Hematopoietic multipotent progenitor cell treated with erythropoietin and hydrocortisone succinate and interleukin-3 and kit ligand, for 4 days (in vitro differentiated cells): ENCODE data around the gene RGS12.

Source experiments
- DNase-seq: peaks from one replicate; pipeline ENCODE4 v3.0.0-alpha.2; 2015

RGS12 gene

GRCh38 chr4:3334316-3334715, 41.5 kb downstream of the RGS12 start:
- DNase-seq: no peak

DNA sequence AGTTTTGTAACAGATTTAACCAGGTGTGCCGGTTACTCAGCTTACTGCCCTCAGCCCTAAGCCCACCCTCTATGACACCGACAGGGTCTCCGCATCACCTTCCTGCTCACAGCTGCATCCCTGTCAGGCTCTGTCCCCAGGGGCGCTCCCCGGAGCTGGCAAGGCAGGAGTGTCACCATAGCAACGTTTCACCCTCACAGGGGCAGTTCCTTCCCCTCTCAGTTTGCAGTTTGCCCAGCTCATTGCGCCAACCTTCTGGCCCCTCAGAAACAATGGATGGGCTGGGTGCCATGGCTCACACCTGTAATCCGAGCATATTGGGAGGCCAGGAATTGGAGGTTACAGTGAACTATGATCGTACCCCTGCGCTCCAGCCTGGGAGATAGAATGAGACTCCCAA, 42.6 kb downstream of the RGS12 start:
- no peak for DNase-seq

GRCh38 chr4:3335982-3336381, 43.2 kb downstream of the RGS12 start:
- DNase-seq: no peak

GRCh38 chr4:3336382-3337356, 43.8 kb downstream of the RGS12 start:
- DNase-seq: no peak

GRCh38 chr4:3337357-3337732, 44.5 kb downstream of the RGS12 start:
- no peak for DNase-seq

- DNase-seq: no peak
Observed at GRCh38 chr4:3337811-3338210, 45.0 kb downstream of the RGS12 start.

- DNase-seq: no peak
Observed at GRCh38 chr4:3338321-3338838, 45.6 kb downstream of the RGS12 start.

DNA sequence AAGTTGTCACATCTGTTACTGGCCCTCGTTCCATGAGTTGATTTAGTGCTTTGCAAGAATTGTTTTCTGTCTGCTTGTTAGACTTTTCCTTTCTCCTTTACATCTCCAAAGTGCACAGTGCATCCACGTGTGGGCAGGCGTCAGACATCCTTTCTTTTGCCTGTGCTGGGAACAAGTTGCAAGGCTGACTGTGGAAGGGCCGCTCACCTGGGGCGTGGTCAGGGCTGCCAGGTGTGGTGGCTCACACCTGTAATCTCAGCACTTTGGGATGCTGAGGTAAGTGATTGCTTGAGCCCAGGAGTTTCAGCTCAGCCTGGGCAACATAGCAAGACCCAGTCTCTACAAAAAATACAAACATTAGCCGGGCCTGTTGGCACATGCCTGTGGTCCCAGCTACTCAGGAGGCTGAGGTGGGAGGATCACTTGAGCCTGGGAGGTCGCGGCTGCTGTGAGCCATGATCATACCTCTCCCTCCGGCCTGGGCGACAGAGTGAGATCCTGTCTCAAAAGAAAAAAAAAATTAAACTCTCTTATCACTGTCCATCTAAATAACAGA, 46.2 kb downstream of the RGS12 start:
- no peak for DNase-seq

DNA sequence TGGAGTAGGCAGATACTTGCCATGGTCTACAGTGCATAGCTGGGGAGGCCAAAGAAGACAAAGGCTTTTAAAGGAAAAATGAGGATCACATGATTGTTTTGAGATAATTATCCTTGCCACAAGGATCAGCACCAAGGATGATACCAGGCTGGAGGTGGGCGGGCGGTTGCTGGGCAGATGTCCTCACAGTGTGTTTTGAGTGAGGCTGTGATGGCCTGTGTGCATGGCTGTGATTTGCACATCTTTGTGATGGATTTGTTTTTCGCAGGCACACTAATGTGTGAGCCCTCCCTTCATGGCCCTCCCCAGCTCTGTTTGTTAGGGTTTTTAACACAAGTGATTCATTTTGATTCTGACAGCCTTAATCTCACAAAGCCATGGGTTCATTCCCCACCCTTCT, 46.8 kb downstream of the RGS12 start:
- no peak for DNase-seq

DNA sequence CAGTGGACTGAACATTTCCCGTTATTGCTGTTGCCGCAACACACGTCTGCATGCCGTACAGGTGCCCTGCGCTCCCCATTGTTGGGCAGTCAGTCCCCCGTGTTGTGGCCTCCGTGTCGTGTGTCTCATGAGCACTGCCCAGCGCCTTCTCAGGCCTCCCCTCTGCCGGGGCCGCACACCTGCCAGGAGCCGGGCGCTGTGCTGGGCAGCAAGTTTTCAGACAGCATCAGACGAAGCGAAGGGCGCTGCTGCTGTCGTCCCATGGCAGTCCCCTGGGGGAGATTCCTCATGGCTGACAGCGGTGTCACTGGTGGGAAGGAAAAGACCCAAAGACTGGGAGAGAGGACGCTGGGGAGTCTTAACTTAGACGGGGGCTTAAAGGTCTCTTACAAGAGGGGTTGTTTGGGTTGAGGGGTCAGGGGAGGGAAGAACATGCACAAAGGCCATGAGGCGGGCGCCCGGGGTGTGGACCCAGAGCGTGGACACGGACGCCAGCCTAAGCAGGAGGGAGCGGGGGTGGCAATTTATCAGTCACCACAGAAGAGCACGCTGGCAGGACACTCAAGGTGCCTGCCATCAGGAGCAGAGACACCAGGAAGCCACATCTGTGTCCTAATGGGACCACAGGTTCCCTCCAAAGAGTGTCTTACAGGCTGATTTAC, 47.3 kb downstream of the RGS12 start:
- DNase-seq: no peak

- DNase-seq: no peak
Observed at GRCh38 chr4:3340700-3341083, 47.9 kb downstream of the RGS12 start.

GRCh38 chr4:3341760-3342159, 48.9 kb downstream of the RGS12 start:
- no peak for DNase-seq

DNA sequence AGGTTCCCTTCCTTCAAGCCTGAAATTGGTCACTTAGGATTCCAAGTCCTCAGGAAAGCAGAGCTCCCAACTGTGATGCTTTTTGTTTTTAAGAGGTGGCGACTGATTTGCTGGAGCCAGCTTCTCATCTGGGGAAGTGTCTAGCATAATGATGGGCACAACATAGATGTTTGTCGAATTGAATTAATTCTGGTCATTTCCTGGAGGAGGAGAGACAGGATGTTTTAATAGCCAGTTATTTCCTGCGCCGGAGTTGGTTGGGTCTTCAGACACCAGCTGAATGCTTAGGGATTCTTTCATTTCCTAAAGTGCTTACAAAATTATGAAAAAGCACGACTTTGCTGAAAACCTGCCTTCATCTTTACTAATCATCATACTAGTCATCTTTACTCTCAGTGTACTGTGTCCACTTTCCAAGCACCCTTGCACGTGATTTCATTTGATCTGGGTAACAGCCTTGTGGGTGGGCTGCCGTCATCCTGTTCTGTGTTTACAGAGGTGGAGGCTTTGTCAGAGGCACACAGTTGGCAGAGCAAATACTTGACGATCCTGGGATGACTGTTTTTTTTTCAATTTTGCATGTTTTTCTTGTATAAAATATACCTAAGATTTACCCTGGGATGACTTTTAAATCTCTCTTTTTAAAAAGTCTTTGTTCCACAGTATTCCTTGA, 49.5 kb downstream of the RGS12 start:
- peak; percentile 11 for DNase-seq
